Loucy (cell line): ENCODE data around the gene CCNF.

Source experiments
- H2AFZ ChIP-seq: fragments of 200-600 bp; sonication (generic); 2 replicates; pipeline ENCODE4 v1.6.0; 2016; ENCODE audit warnings: antibody characterized with exemption, mild to moderate bottlenecking, low read length, moderate library complexity
- H3F3A ChIP-seq: fragments of 200-600 bp; 2 replicates; pipeline ENCODE4 v1.6.0; 2016; ENCODE audit warnings: antibody characterized with exemption, low read depth, mild to moderate bottlenecking
- H3K27me3 ChIP-seq: fragments of 200-600 bp; sonication (generic); 2 replicates; pipeline ENCODE4 v1.6.1; 2014; ENCODE audit warnings: low read length, mild to moderate bottlenecking; ENCODE audit not compliant: insufficient read depth, poor library complexity, severe bottlenecking
- H3K36me3 ChIP-seq: fragments of 200-600 bp; sonication (generic); 2 replicates; pipeline ENCODE4 v1.6.1; 2016; ENCODE audit warnings: low read length; ENCODE audit not compliant: insufficient read depth
- H3K4me1 ChIP-seq: fragments of 200-600 bp; sonication (generic); 2 replicates; pipeline ENCODE4 v1.5.1; 2014; ENCODE audit warnings: low read length, mild to moderate bottlenecking; ENCODE audit not compliant: insufficient read depth, poor library complexity, severe bottlenecking
- H3K4me2 ChIP-seq: fragments of 200-600 bp; sonication (generic); 2 replicates; pipeline ENCODE4 v1.6.0; 2014; ENCODE audit warnings: antibody characterized with exemption, low read length, low read depth, mild to moderate bottlenecking; ENCODE audit not compliant: poor library complexity, severe bottlenecking
- H3K4me3 ChIP-seq: fragments of 200-600 bp; sonication (generic); 2 replicates; pipeline ENCODE4 v1.5.1; 2014; ENCODE audit warnings: low read length, mild to moderate bottlenecking, mixed read lengths; ENCODE audit not compliant: poor library complexity, severe bottlenecking
- H3K79me2 ChIP-seq: fragments of 200-600 bp; sonication (generic); 2 replicates; pipeline ENCODE4 v1.6.1; 2014; ENCODE audit warnings: low read length; ENCODE audit not compliant: insufficient read depth
- H3K9ac ChIP-seq: fragments of 200-600 bp; sonication (generic); 2 replicates; pipeline ENCODE4 v1.6.0; 2014; ENCODE audit warnings: mild to moderate bottlenecking, low read depth, low read length, moderate library complexity; ENCODE audit not compliant: poor library complexity, severe bottlenecking
- H3K9me2 ChIP-seq: fragments of 200-600 bp; sonication (generic); replicated peaks from 2 replicates; pipeline ENCODE4 v1.6.1; 2016; ENCODE audit warnings: low read depth, low read length, mixed read lengths
- H3K9me3 ChIP-seq: fragments of 200-600 bp; sonication (generic); 2 replicates; pipeline ENCODE4 v1.6.1; 2014; ENCODE audit warnings: mild to moderate bottlenecking, antibody characterized with exemption, low read length, low read depth; ENCODE audit not compliant: insufficient read depth
- H4K20me1 ChIP-seq: fragments of 200-600 bp; sonication (generic); 2 replicates; pipeline ENCODE4 v1.6.0; 2014; ENCODE audit warnings: antibody characterized with exemption, low read length, mild to moderate bottlenecking; ENCODE audit not compliant: insufficient read depth, poor library complexity, severe bottlenecking
- CTCF ChIP-seq: fragments of 200-600 bp; sonication (generic); conservative IDR thresholded peaks from 2 replicates; pipeline ENCODE4 v1.5.1; 2014; ENCODE audit warnings: mild to moderate bottlenecking, antibody characterized with exemption, low read length
- EZH2phosphoT487 ChIP-seq: fragments of 200-600 bp; IDR thresholded peaks from 2 replicates; pipeline ENCODE4 v1.6.1; 2018; ENCODE audit warnings: antibody characterized with exemption, mild to moderate bottlenecking, moderate library complexity, borderline replicate concordance

Gene CCNF

GRCh38 chr16:2436110-2436509 lies 6.9 kb downstream of the CCNF start:
- Histone ChIP-seq H3F3A (no peaks in the 10 kb centered on the region), H4K20me1 (no peaks in the 10 kb centered on the region), H3K4me2 (no peak overlapping the region), H3K4me3 (no peak overlapping the region), H3K4me1 (peaks cover 3% of the 10 kb centered on the region), H3K79me2 (peaks cover 23% of the 10 kb centered on the region), H3K9me2 (no peaks in the 10 kb centered on the region), H3K9me3 (no peaks in the 10 kb centered on the region), H3K36me3 (peaks cover 34% of the 10 kb centered on the region; the same call in 1 of the 2 replicates), H3K27me3 (no peaks in the 10 kb centered on the region), H2AFZ (no peak overlapping the region), H3K9ac (no peak overlapping the region)
- TF ChIP-seq CTCF (no peak), EZH2phosphoT487 (no peak)

- Histone ChIP-seq H3F3A (no peaks in the 10 kb centered on the region), H3K36me3 (peaks cover 34% of the 10 kb centered on the region; the same call in 1 of the 2 replicates), H3K4me2 (no peak overlapping the region), H3K9me2 (no peaks in the 10 kb centered on the region), H3K4me1 (no peaks in the 10 kb centered on the region), H2AFZ (no peak overlapping the region), H3K79me2 (peaks cover 12% of the 10 kb centered on the region), H4K20me1 (no peaks in the 10 kb centered on the region), H3K9me3 (no peaks in the 10 kb centered on the region), H3K4me3 (no peak overlapping the region), H3K27me3 (no peaks in the 10 kb centered on the region), H3K9ac (no peak overlapping the region)
- TF ChIP-seq CTCF (no peak), EZH2phosphoT487 (no peak)
Observed at GRCh38 chr16:2437032-2437790, 8.0 kb downstream of the CCNF start.

GRCh38 chr16:2438121-2438520 lies 8.9 kb downstream of the CCNF start:
- Histone ChIP-seq H3K27me3 (no peaks in the 10 kb centered on the region), H3K36me3 (peaks cover 28% of the 10 kb centered on the region; the same call in 1 of the 2 replicates)
- TF ChIP-seq CTCF (no peak), EZH2phosphoT487 (no peak)

More at GRCh38 chr16:2438121-2438520, 8.9 kb downstream of the CCNF start:
- Histone ChIP-seq H3K9me2 (no peaks in the 10 kb centered on the region), H2AFZ (no peak overlapping the region), H3K4me2 (no peak overlapping the region), H3K9me3 (no peaks in the 10 kb centered on the region), H4K20me1 (no peaks in the 10 kb centered on the region), H3K9ac (no peak overlapping the region), H3F3A (no peaks in the 10 kb centered on the region), H3K79me2 (peaks cover 3% of the 10 kb centered on the region; the same call in 1 of the 2 replicates), H3K4me3 (no peak overlapping the region), H3K4me1 (no peaks in the 10 kb centered on the region)
